HEK293T (cell line): Measurements from ENCODE around the gene DYNLT2B.
"Not testable (repeated sequence)": the region's sequence is repeated elsewhere in the genome, so short reads cannot be mapped to it uniquely, and the experiment has no call there.

Experiments
- CTCF ChIA-PET: fragments of 350-600 bp; formaldehyde crosslinking; extraction: SDS; loops from one replicate; lab custom pipeline; 2021; ENCODE audit warnings: antibody characterized with exemption, inconsistent platforms; lab: Yijun Ruan, JAX
- POLR2A ChIA-PET: fragments of 350-600 bp; formaldehyde crosslinking; extraction: SDS; loops from one replicate; lab custom pipeline; 2020; ENCODE audit warnings: antibody characterized with exemption, inconsistent platforms; lab: Yijun Ruan, JAX
- DNase-seq: peaks from one replicate; pipeline ENCODE4 v3.0.0; 2012; ENCODE audit warnings: mixed read lengths; ENCODE audit errors: extremely low spot score
- ARNT ChIP-seq: fragments of 450-650 bp; IDR thresholded peaks from 2 replicates; pipeline ENCODE4 v1.6.1; 2017; ENCODE audit warnings: mild to moderate bottlenecking
- BHLHE40 ChIP-seq: fragments of 450-650 bp; IDR thresholded peaks from 2 replicates; pipeline ENCODE4 v1.6.1; 2016; ENCODE audit warnings: mild to moderate bottlenecking, moderate library complexity, borderline replicate concordance
- CTBP1 ChIP-seq: fragments of 450-650 bp; IDR thresholded peaks from 2 replicates; pipeline ENCODE4 v1.6.1; 2016; ENCODE audit warnings: borderline replicate concordance
- ELF4 ChIP-seq: fragments of 450-650 bp; IDR thresholded peaks from 2 replicates; pipeline ENCODE4 v1.6.1; 2017; ENCODE audit warnings: antibody characterized with exemption
- FOXA1 ChIP-seq: fragments of 450-650 bp; IDR thresholded peaks from 2 replicates; pipeline ENCODE4 v1.6.1; 2016; ENCODE audit warnings: mild to moderate bottlenecking
- FOXK2 ChIP-seq: fragments of 450-650 bp; IDR thresholded peaks from 2 replicates; pipeline ENCODE4 v1.6.1; 2016; ENCODE audit warnings: mild to moderate bottlenecking
- FOXM1 ChIP-seq: fragments of 450-650 bp; IDR thresholded peaks from 2 replicates; pipeline ENCODE4 v1.6.1; 2017; ENCODE audit warnings: mild to moderate bottlenecking, borderline replicate concordance
- HDGF ChIP-seq: fragments of 450-650 bp; IDR thresholded peaks from 2 replicates; pipeline ENCODE4 v1.6.1; 2017; ENCODE audit warnings: antibody characterized with exemption, borderline replicate concordance
- L3MBTL2 ChIP-seq: fragments of 450-650 bp; conservative IDR thresholded peaks from 2 replicates; pipeline ENCODE4 v1.6.1; 2016; ENCODE audit warnings: mild to moderate bottlenecking
- LEF1 ChIP-seq: fragments of 450-650 bp; IDR thresholded peaks from 2 replicates; pipeline ENCODE4 v1.6.1; 2017; ENCODE audit warnings: mild to moderate bottlenecking, borderline replicate concordance
- NFRKB ChIP-seq: fragments of 450-650 bp; IDR thresholded peaks from 2 replicates; pipeline ENCODE4 v1.6.1; 2016; ENCODE audit warnings: mild to moderate bottlenecking, moderate library complexity
- PKNOX1 ChIP-seq: fragments of 450-650 bp; IDR thresholded peaks from 2 replicates; pipeline ENCODE4 v1.6.1; 2016
- SP1 ChIP-seq: fragments of 450-650 bp; IDR thresholded peaks from 2 replicates; pipeline ENCODE4 v1.6.1; 2017
- SUZ12 ChIP-seq: fragments of 450-650 bp; IDR thresholded peaks from 2 replicates; pipeline ENCODE4 v1.6.1; 2016; ENCODE audit warnings: mild to moderate bottlenecking
- TARDBP ChIP-seq: fragments of 450-650 bp; IDR thresholded peaks from 2 replicates; pipeline ENCODE4 v1.6.1; 2016
- ZNF384 ChIP-seq: fragments of 450-650 bp; IDR thresholded peaks from 2 replicates; pipeline ENCODE4 v1.6.1; 2016

DYNLT2B gene

GRCh38 chr3:196254376-196255283 lies 63.4 kb downstream of the DYNLT2B start:
- CTCF ChIA-PET = interaction anchor here (0.6 to 1.4 kb wide), 4 partner anchors 189 to 264 kb away, joined by 3 to 6 read pairs (median 4); no protein-coding TSS in a partner anchor
- no peak for DNase-seq
- POLR2A ChIA-PET = no interaction called here
- TF ChIP-seq SUZ12 = no peak
- TF ChIP-seq ARNT = no peak
- TF ChIP-seq TARDBP = no peak
- no peak for TF ChIP-seq BHLHE40
- no peak for TF ChIP-seq ELF4
- no peak for TF ChIP-seq HDGF
- no peak for TF ChIP-seq L3MBTL2
- TF ChIP-seq ZNF384 = no peak
- TF ChIP-seq FOXA1 = no peak
- no peak for TF ChIP-seq FOXK2
- TF ChIP-seq FOXM1 = no peak
- TF ChIP-seq CTBP1 = no peak
- TF ChIP-seq LEF1 = no peak
- no peak for TF ChIP-seq NFRKB

DNA sequence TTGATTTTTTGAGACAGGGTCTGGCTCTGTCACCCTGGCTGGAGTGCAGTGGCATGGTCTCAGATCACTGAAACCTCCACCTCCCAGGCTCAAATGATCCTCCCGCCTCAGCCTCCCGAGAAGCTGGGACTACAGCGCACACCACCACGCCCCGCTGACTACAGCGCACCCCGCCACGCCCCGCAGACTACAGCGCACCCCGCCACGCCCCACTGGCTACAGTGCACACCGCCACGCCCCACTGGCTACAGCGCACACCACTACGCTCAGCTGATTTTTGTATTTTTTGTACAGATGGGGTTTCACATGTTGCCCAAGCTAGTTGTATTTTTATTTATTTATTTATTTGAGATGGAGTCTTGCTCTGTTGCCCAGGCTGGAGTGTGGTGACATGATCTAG lies 66.1 kb downstream of the DYNLT2B start:
- CTCF ChIA-PET = no interaction called here
- POLR2A ChIA-PET = no interaction called here
- DNase-seq = no peak
- TF ChIP-seq SUZ12 (no peak), BHLHE40 (no peak), HDGF (no peak), SP1 (no peak), L3MBTL2 (no peak), FOXM1 (no peak), CTBP1 (no peak), ZNF384 (no peak), ARNT (no peak), TARDBP (no peak), ELF4 (no peak)

- POLR2A ChIA-PET = no interaction called here
- CTCF ChIA-PET = no interaction called here
- DNase-seq = no peak
- TF ChIP-seq ELF4 = no peak
- no peak for TF ChIP-seq SUZ12
- no peak for TF ChIP-seq L3MBTL2
- no peak for TF ChIP-seq HDGF
- no peak for TF ChIP-seq ARNT
- no peak for TF ChIP-seq TARDBP
- TF ChIP-seq CTBP1 = no peak
These were observed 71.3 kb downstream of the DYNLT2B start for GRCh38 chr3:196246612-196247308.

DNA sequence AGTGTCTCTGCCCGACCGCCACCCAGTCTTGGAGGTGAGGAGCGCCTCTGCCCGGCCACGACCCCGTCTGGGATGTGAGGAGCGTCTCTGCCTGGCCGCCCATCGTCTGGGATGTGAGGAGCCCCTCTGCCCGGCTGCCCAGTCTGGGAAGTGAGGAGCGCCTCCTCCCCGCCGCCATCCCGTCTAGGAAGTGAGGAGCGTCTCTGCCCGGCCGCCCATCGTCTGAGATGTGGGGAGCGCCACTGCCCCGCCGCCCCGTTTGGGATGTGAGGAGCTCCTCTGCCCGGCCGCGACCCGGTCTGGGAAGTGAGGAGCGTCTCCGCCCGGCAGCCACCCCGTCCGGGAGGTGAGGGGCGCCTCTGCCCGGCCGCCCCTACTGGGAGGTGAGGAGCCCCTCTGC lies 73.9 kb downstream of the DYNLT2B start:
- POLR2A ChIA-PET, CTCF ChIA-PET, DNase-seq: not testable (repeated sequence)

GRCh38 chr3:196241704-196242103 lies 76.3 kb downstream of the DYNLT2B start:
- ChIA-PET CTCF (no interaction called here), POLR2A (no interaction called here)
- DNase-seq = no peak
- TF ChIP-seq SP1 (no peak), TARDBP (no peak), LEF1 (no peak), ELF4 (no peak), PKNOX1 (no peak), ZNF384 (no peak), FOXA1 (no peak), L3MBTL2 (no peak), NFRKB (no peak), ARNT (no peak), SUZ12 (no peak), FOXM1 (no peak), CTBP1 (no peak), HDGF (no peak), BHLHE40 (no peak), FOXK2 (no peak)
